DMS114 treated with DMSO at 0.1 percent for 48 hours (cell line): ENCODE data around the gene BCAR3.

Experiments
- DNase-seq: peaks from one replicate; lab custom pipeline; 2025; ENCODE audit not compliant: unreplicated experiment; lab: John Stamatoyannopoulos, UW

The BCAR3 gene

GRCh38 chr1:93617670-93618499 lies 63.8 kb downstream of the BCAR3 start:
- DNase-seq: no peak

- DNase-seq: no peak
These were observed 64.5 kb downstream of the BCAR3 start for GRCh38 chr1:93616996-93617669.

GRCh38 chr1:93616221-93616995 lies 65.2 kb downstream of the BCAR3 start:
- no peak for DNase-seq

GRCh38 chr1:93615582-93616150 lies 66.0 kb downstream of the BCAR3 start:
- DNase-seq: no peak

DNA sequence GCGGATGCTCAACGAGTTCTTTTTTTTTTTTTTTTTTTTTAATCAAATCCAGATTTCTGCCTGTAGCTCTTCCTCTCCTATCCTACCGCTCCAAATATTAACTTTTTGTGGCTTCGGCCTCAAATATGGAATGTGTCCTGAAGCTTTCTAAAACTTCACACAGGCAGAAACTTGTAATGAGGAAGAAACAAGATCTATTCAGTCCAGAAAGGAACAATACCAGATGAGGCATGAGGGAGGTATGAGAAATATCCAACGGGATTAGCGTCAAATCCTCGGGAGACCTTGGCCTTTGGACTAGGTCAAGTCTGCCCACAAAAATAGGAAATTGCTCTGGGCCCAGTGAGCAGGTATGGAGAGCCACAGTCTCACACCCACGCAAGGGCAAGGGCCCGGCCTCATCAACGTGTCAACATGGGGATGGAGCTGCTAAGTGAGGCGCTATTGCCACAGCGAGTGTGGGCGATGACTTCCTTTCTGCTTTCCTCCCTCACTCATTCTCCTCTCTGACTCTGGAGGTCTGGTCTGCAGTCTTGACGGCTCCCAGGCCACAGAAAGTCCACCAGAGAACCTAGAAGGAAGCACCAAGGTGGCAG lies 66.6 kb downstream of the BCAR3 start:
- DNase-seq: no peak

DNA sequence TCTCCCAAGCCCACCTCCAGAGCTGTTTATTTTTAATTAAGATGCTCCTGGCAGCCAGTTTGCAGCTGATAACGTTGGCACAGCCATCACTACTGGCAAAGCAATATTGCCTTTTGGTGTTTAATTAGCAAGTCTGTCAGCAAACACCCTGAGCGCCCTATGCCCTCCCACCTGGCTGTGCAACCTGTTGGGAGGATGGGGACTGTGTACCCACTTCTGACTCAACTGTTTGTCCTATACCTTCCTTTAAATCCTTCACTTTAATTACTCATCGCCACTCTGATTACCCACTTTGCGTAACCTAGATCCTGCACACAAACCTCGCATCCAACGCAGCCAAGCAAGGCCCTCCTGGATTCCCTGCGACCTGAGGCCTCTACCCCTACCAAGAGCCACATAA lies 67.1 kb downstream of the BCAR3 start:
- no peak for DNase-seq

DNA sequence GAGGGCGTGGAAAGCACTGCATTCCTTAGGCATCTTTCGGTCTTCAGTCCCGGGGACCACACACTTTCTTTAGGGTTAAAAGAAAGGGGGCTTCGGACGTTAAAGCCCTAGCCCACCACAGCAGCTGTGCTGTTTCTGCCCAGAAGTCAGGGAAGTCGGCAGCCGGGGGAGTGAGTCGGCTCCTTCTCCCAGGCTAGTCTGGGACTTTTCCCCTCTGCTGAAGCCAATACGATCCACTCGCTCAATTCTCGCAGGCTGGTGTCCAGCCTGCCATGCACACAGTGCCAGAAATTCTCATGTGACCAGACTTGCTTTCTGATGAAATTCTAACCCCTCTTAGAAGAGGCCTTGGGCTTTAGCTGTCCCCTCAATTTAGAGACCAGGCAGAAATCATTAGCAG lies 67.7 kb downstream of the BCAR3 start:
- no peak for DNase-seq

DNA sequence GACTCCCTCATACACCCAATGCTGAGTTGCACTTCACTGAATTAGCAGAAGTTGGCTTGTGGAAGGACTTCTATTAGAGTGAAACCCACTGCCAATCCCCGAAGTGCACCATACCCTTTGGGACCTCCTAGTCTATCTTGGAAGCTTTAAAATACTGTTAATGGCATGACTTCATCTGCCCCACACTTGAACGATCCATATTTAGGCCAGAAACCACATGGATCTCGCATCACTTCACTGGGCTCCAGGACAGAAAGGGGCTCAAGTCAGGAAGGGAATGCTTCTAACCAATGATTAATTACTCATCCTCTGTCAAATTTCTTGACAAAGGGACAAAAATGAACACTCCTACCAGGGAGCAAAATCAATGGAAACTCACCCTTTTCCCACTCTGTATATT lies 69.1 kb downstream of the BCAR3 start:
- DNase-seq: no peak

DNA sequence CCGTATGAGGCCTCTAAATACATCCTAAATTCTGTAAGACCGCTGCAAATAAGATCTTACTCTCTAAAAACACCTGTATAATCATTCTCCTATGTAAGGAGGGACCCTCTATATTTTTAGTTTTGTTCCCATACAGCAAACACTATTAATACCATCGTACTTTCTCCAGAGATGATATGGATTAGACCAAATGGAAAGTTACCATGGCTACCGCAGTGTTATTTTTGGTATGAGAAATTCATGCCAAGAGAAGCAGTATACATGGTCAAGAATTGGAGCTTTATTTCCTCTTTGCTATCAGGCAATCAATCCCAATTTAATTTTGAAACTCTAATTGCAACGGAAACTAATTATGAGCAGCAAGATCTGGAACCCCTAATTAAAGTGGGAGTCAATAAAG lies 70.0 kb downstream of the BCAR3 start:
- no peak for DNase-seq

- DNase-seq: no peak
These were observed 72.1 kb downstream of the BCAR3 start for GRCh38 chr1:93609536-93609935.

DNA sequence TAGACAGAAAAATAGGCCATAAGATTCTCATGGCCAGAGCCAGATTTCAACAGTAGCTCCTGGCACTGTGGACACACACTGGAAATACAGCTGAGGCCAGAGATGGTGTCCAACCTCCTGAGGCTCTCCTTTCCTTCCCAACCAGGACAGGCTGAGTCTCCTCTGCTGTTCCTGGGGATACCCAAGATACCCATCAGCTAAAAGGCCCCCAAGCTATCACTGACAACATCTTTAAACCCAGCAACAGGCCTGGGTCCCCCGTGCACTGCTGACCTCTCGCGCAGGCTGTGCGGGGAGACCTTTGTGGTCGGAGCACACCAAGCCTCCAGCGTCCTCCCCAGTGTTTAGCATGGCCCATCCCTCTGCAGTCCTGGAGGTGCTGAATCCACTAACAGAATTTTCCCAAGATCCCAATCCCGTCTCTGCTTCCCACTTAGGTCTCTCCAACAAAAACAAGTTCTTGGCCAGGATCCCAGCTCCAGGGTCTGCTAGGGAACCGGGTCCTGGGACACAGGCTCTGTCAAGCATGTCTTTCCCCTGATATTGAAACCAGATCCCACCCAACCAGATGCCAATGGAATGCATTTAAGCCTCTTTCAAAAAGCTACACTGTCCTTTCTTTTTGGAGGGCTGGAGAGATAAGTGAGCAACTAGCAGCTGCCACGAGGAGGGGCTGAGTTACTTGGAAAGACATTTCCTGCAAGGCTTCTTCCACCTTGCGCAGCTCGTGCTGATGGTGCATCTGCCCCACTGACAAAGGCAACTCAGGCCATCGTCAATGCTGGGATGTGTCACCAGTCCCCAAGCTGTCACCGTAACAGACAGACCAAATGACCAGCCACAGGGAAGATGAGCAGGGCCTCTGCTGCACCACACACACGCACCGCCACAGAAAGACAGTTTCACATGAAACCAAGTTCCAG lies 73.2 kb downstream of the BCAR3 start:
- DNase-seq: no peak

GRCh38 chr1:93607814-93608186 lies 73.8 kb downstream of the BCAR3 start:
- DNase-seq: no peak

DNA sequence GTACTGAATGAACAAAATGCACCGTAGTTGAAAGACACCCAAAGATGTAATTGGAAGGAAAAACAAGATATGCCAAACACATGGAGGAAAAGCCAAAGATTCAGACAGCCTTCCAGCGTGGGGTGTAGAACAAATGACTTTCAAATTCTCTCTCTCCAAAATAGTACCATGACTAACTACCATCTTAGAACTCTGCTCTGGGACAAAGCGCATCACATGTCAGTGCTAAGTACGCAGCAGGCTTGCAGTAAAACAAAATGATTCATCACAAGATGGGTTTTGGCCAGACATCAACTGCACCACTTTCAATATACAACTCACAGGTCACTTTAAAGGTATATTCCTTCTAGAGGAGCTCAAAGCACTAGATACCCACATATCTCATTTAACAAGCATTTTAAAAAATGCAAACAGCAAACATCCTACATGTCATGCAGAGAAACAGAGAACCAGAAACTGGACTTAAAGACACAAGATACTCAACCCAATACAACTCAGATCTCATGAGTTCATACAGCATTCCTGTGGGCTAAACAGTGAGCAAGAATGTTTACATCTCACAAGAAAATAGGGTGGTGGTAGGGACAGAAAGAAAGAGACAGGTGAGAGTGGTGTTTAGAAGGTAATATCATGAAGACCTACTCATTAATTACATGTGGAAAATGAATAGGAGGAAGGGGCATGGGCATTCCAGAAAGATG lies 75.7 kb downstream of the BCAR3 start:
- no peak for DNase-seq

DNA sequence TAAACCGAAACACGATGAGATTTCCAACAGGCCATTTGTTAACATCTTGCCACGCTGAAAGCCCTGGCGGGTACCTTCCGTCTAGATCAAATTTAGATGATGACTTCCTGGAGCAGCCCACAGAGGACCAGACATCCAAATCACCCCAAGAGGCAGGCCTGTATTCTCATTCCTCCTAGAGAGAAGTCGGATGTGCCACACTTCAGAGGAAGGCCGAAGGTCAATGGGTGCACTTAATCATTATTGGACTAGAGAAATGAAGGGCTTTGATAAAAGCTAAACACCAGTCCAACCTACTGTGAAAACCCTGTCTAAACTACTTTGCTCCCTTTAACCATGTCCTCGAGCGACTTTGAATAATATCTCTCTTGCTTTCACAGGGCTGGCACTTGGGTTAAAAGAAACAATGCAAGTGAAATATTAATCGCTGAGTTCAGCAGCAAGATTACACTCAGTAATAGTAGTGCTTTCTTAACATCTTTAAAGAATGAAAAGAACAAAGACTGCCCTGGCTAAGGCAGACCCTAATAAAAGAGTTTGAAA lies 76.5 kb downstream of the BCAR3 start:
- no peak for DNase-seq

GRCh38 chr1:93604411-93604810 lies 77.2 kb downstream of the BCAR3 start:
- DNase-seq: no peak

DNA sequence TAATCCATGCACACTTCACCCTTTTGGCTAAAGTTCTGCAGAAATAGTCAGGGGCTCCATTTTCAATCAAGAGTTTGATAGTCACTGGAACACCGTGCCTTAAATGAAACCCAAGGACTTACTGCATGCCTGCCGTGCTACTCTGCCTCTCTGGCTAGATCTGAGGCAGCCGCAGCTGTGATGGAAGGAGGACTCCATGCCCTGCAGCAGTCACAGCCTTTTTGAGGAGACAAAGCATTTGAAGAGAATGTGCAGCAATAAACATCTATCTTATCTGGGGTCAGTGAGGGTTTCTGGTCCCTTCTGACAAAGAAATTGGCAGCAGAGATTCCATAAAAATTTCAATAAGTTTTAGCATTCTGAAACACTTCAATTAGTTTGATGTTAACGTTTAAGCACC lies 78.0 kb downstream of the BCAR3 start:
- no peak for DNase-seq

- no peak for DNase-seq
These were observed 78.5 kb downstream of the BCAR3 start for GRCh38 chr1:93603106-93603505.

DNA sequence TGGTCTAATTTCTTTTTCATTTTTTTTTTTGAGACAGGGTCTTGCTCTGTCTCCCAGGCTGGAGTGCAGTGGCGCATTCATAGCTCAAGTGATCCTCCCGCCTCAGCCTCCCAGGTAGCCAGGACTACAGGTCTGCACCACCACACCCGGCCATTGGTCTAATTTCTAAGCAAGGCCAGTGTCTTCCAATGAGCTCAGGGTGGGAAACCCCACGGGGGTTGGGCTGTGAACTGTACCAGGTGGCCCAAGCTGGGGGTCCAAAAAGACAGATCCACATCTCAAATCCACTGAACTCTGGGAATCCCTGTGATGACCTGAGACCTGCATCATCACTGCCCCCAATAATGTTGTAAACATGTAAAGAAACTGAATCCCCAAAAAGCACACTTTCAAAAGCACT lies 79.5 kb downstream of the BCAR3 start:
- DNase-seq: no peak

GRCh38 chr1:93601686-93602085 lies 80.0 kb downstream of the BCAR3 start:
- no peak for DNase-seq
